Putamen (tissue), 1 donor: ENCODE measurements around the gene PBX3.
"Not testable (repeated sequence)": the region's sequence is repeated elsewhere in the genome, so short reads cannot be mapped to it uniquely, and the experiment has no call there.

ENCODE experiments used
- DNase-seq: peaks from one replicate; pipeline ENCODE4 v3.0.0-alpha.2; 2016; ENCODE audit warnings: low spot score

PBX3 gene

GRCh38 chr9:125778538-125779219 lies 31.5 kb downstream of the PBX3 start:
- DNase-seq = not testable (repeated sequence)

DNA sequence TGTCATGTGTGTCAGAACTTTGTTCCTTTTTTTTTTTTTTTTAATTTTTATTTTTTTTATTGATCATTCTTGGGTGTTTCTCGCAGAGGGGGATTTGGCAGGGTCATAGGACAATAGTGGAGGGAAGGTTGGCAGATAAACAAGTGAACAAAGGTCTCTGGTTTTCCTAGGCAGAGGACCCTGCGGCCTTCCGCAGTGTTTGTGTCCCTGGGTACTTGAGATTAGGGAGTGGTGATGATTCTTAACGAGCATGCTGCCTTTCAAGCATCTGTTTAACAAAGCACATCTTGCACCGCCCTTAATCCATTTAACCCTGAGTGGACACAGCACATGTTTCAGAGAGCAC lies 32.0 kb downstream of the PBX3 start:
- not testable (repeated sequence) for DNase-seq

DNA sequence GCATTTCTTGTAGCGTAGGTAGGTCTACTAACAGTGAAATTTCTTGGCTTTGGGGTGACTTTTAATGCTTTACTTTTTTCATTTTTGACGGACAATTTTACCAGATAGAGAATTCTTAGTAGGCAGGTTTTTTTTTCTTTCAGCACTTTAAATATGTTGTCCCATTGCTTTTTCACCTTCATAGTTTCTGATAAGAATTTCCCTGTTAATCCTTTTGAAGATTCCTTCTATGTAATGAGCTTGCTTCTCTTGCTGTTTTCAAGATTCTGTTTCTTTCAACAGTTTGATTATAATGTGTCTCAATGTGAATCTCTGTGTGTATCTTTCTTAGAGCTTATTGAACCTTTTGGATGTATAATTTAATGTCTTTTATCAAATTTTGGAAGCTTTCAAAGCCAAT lies 35.5 kb downstream of the PBX3 start:
- DNase-seq = no peak

DNA sequence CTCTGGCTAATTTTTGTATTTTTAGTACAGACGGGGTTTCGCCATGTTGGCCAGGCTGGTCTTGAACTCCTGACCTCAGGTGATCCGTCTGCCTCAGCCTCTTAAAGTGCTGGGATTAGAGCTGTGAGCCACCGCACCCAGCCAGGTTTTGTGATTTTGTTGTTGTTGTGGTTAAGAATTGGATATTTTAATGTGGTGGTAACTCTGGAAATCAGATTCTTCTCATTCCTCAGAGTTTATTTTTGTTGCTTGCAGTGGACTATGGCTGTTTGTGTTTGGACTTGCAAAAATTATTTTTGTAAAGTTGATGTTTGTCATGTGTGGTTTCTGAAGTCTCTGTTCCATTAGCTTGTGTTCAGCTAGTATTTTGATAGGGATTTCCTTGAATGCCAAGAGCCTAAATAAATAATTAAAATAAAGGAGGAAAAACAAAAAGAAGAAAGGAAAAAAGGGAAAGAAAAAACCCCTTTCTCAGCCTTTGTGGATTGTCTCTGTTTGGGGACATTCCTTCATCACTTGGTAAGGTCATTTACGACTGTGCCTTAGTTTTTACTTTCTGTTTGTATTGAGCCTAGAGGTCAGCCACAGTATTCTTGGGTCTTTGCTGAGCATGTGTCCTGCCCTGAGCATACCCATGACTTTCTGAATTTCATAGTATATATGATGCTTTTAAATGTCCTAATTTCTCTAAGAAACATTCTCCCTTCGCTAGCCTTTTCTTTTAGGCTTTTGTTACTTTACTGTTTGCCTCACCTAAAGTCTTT lies 37.3 kb downstream of the PBX3 start:
- DNase-seq = no peak

DNA sequence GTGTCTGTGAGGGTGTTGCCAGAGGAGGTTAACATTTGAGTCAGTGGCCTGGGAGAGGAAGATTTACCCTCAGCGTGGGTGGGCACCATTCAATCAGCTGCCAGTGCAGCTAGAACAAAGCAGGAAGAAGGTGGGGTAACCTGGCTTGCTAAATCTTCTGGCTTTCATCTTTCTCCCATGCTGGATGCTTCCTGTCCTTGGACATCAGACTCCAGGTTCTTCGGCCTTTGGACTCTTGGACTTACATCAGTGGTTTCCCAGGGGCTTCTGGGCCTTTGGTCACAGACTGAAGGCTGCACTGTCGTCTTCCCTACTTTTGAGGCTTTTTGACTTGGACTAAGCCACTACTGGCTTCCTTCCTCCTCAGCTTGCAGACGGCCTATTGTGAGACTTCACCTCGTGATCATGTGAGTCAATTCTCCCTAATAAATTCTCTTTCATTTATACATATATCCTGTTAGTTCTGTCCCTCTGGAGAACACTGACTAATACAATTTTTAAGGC lies 38.1 kb downstream of the PBX3 start:
- no peak for DNase-seq

DNA sequence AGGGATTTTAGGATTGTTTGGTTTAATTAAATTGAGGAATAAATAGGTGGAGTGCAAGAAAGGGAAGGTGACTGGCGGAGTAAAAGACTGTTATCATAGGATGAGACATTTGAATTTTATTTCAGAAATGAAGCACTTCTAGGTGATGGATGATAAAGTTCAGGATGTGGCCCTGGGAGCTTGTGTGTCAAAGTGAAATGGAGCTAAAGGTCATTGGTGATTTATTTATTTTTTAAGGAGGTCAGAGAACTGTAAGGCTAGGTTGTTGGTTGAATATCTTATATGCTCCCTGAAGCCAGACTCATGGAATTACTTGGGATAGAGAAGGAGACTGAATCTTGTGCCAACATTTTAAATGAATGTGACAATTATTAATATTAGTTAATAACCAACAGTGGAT lies 40.5 kb downstream of the PBX3 start:
- no peak for DNase-seq

GRCh38 chr9:125789196-125789595 lies 42.0 kb downstream of the PBX3 start:
- no peak for DNase-seq

DNA sequence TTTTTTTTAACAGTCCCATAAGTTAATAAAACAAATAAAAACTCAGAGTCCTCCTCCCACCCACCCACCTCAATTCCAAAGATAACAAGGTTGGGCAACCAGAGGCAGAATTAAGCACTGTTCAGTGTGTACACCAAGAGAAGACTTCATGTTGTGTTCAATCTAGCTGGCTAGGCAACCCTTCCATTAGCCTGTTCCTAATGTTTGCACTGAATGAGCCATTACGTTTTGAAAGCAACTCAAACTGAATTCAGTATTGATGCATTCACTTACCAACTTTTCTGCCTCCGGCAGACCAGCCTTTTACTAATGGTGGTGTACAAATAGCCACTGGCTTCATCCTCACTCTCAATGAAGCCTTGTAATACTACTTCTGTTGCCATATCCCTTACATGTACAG lies 47.5 kb downstream of the PBX3 start:
- DNase-seq = no peak

- no peak for DNase-seq
Measured at GRCh38 chr9:125795970-125796596, 48.9 kb downstream of the PBX3 start.

DNA sequence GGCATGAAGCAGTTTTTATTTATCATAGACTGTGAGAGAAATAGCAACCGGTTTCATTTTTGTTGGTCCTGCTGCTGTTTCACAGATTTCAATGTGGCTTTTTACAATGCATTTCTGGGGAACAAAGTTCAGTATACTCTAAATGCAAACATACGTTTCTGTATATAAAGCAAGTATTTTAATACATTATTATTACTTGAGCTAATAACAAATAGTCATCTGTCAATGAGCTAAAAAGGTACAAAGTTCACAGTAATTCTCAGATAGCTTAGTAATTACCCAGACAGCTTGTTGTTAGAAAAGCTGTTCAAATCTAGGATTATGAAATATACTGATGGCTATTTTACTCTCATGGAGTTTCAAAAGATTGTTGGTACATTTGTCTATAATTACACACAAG lies 50.8 kb downstream of the PBX3 start:
- no peak for DNase-seq

DNA sequence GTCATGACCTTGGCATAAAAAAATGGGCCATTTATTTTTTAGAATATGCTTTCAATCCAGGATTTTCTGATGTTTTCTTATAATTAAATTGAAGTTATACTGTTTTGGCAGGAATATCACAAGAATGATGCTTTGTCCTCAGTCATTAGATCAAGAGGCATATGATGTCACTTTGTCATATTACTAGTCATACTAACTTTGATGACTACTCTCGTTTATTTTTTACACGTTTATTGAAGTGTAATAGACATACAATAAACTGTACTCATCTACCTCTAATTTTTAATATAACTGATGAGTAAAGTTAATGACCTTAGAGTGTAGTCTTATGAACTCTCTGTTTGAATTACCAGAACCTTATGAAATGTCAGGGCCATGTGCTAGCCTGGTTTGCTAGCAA lies 56.4 kb downstream of the PBX3 start:
- DNase-seq = no peak

DNA sequence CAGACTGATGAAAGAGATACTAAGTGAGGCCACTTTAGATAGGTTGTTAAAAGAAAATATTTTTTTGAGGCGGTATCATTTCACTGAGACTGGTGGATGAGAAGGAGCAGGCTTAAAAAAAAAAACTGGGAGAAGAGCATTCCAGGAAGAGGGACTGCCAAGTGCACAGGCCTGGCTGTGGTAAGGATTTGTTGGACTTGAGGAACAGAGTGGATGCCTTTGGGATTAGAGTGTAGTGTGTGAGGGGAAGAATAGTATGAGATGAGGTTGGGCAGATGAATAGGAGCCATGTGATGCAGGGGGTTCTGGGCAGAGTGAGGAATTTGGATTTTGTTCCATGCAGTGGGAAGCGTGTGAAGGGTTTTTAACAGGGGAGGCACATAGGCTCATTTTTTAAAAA lies 57.9 kb downstream of the PBX3 start:
- no peak for DNase-seq

DNA sequence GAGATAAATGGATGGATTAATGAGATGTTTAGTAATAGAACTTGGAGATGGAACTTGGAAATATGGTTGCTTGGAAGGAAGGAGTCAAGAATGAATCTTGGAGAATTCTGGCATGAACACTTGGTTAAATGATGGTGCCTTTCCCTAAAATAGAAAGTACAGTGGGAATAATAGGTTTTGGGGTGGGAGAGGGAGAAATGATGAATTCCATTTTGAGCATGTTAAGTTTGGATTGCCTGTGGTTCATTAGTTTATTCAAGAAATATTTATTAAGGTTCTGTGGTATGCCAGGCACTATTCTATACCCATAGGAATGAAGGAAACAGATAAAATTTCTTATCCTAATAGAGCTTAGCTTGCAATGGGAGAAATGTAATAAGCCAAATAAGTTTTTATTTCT lies 58.4 kb downstream of the PBX3 start:
- DNase-seq = no peak

- no peak for DNase-seq
Measured at GRCh38 chr9:125807079-125807478, 59.9 kb downstream of the PBX3 start.

DNA sequence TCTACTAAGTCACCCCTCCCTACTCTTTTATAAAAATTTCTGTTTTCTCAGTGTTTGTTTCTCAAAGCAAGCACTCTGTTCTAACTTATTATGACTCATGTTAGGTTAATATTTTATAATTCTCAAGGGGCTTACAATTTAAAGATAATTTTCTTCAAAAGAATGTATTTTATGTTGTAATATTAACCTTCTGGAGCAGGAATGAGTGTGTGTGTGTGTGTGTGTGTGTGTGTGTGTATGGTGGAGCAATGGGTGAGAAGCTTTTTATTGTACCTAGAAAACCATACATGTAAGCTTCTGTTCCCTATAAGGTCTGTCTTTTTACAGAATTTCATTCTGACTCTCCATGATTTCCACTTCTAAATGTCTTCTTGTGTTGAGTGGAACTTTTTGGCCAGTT lies 63.0 kb downstream of the PBX3 start:
- no peak for DNase-seq

GRCh38 chr9:125811002-125811401 lies 63.8 kb downstream of the PBX3 start:
- DNase-seq = no peak

- no peak for DNase-seq
Measured at GRCh38 chr9:125812403-125812802, 65.2 kb downstream of the PBX3 start.

DNA sequence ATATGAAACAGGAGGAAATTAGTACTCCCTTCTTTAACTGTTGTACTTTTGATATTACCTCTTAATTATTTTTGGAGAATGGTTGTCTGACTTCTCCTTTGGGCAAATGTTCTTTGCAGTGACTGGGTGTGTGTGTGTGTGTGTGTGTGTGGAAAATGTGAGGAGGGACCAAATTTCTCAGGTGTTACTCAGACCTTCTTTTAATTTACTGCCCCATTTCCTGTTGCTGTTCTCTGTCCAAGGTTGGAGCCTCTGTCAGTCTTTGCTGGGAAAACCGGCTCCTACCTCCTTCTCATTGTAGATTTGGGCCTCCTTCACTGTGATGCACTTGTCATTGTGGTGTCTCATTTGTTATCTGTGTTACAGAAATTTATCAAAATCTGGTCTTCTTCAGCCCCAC lies 68.4 kb downstream of the PBX3 start:
- DNase-seq = no peak

- no peak for DNase-seq
Measured at GRCh38 chr9:125816321-125816720, 69.1 kb downstream of the PBX3 start.

GRCh38 chr9:125820100-125820804 lies 73.1 kb downstream of the PBX3 start:
- no peak for DNase-seq

- DNase-seq = no peak
Measured at GRCh38 chr9:125821078-125821477, 73.9 kb downstream of the PBX3 start.

- DNase-seq = no peak
Measured at GRCh38 chr9:125822160-125822559, 75.0 kb downstream of the PBX3 start.

DNA sequence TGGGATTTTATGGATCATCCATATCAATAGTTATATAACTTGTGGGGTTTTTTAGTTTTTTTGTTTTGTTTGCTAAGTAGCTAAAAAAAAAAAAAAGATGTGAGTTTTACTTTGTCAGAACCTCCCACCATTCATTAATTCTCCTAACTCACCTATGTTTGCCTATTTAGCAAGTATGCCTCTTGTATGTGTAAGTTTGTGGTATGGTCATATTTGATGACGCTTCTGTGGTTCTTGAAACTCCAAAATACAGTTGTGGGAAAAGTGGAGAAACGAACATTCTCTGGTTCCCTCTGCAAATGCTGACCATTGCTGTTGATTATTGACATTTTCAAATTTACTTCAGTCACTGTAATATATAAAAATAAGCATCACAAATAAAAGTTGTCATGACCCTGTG lies 75.7 kb downstream of the PBX3 start:
- DNase-seq = no peak
